Measurements from ENCODE around the gene FOXM1.

DNA sequence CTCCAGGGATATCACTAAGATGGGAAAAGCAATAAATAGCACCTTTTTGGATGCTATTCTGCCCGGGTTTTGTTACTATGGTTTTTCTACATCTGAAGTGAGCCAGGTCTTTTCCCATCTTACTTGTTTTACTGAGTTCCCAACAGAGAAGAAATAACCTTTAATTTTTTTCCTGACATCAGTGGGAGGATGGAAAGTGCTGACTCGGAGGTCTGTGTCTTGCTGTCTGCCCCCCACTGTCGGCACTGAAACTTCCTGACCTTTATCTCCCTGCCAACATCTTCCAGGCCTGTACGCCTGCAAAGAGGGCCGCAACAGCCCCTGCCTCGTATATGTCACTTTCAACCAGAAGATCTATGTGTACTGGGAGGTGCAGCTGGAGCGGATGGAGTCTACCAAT, 53.5 kb downstream of the FOXM1 start:
- TF ChIP-seq MXI1 (conservative IDR thresholded peaks at IDR 0.05; ENCODE audit: poor library complexity, severe bottlenecking) (no peak), POLR2AphosphoS5 (IDR thresholded peaks at IDR 0.05) (no peak), RAD21 (conservative IDR thresholded peaks at IDR 0.05) (no peak)
- TF ChIP-seq, protein P1, sequence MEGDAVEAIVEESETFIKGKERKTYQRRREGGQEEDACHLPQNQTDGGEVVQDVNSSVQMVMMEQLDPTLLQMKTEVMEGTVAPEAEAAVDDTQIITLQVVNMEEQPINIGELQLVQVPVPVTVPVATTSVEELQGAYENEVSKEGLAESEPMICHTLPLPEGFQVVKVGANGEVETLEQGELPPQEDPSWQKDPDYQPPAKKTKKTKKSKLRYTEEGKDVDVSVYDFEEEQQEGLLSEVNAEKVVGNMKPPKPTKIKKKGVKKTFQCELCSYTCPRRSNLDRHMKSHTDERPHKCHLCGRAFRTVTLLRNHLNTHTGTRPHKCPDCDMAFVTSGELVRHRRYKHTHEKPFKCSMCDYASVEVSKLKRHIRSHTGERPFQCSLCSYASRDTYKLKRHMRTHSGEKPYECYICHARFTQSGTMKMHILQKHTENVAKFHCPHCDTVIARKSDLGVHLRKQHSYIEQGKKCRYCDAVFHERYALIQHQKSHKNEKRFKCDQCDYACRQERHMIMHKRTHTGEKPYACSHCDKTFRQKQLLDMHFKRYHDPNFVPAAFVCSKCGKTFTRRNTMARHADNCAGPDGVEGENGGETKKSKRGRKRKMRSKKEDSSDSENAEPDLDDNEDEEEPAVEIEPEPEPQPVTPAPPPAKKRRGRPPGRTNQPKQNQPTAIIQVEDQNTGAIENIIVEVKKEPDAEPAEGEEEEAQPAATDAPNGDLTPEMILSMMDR (IDR thresholded peaks at IDR 0.05; ENCODE audit: poor library complexity, severe bottlenecking), result no peak

Data from neural cell (in vitro differentiated cells).